ENCODE data around the gene GJA5. TPM values are rescaled to one million over a fixed set of nuclear protein-coding genes. Genes with fewer than 3 reads are reported as not detected.

The GJA5 gene
- total and polyA plus RNA-seq, 7 donors: 1.2 to 10.8 (median 3.1) TPM; not detected in 1

DNA sequence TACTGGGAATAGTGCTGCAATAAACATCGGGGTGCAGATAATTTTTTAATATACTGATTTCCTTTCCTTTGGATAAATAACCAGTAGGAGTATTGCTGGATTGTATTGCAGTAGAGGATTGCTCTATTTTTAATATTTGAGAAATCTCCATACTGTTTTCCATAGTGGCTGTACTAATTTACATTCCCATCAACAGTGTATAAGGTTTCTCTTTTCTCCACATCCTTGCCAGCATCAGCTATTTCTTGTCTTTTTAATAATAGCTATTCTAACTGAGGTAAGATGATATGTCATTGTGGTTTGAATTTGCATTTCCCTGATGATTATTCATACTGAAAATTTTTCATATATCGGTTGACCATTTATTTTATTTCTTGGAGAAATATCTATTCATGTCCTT is 31.1 kb downstream of the GJA5 start:
- WGBS, 2 donors: 86 to 97% methylated on average over 2 of the region's 2 CpGs

DNA sequence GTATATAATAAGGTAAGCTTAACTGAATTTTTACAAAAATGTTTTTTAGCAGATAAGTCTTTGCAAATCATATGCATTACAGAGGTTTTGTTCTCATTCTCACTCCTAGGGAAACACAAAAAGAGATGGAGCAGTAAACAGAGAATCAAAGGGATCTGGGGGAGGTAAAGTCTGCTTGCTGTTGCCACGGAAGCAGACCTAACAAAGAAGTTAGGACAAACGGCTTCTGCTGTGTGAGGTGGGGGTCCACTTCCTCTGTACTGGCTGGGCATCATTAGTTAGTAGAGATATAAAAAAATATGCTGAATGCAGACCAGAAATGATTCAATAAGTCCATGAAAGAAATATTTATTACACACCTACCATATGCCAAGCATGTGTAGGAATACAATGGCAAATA is 34.2 kb downstream of the GJA5 start:
- DNase-seq: no peak
- intact Hi-C loops (cut with DNase I): no loop called here
- Histone ChIP-seq H3K27me3 (no peaks in the 10 kb centered on the region), H3K27ac (no peak overlapping the region), H3K9me3 (no peaks in the 10 kb centered on the region), H3K36me3 (no peaks in the 10 kb centered on the region), H3K4me1 (no peaks in the 10 kb centered on the region), H3K4me3 (no peak overlapping the region)
- WGBS, 2 donors: 51 to 55% methylated on average over 2 of the region's 2 CpGs
- TF ChIP-seq POLR2A (IDR thresholded peaks at IDR 0.05) (no peak), POLR2AphosphoS5 (IDR thresholded peaks at IDR 0.05) (no peak), EP300 (IDR thresholded peaks at IDR 0.05) (no peak)
- TF ChIP-seq, protein P1, sequence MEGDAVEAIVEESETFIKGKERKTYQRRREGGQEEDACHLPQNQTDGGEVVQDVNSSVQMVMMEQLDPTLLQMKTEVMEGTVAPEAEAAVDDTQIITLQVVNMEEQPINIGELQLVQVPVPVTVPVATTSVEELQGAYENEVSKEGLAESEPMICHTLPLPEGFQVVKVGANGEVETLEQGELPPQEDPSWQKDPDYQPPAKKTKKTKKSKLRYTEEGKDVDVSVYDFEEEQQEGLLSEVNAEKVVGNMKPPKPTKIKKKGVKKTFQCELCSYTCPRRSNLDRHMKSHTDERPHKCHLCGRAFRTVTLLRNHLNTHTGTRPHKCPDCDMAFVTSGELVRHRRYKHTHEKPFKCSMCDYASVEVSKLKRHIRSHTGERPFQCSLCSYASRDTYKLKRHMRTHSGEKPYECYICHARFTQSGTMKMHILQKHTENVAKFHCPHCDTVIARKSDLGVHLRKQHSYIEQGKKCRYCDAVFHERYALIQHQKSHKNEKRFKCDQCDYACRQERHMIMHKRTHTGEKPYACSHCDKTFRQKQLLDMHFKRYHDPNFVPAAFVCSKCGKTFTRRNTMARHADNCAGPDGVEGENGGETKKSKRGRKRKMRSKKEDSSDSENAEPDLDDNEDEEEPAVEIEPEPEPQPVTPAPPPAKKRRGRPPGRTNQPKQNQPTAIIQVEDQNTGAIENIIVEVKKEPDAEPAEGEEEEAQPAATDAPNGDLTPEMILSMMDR (IDR thresholded peaks at IDR 0.05): no peak

More for the DNA sequence above, 31.1 kb downstream of the GJA5 start:
- no peak for TF ChIP-seq POLR2AphosphoS5 (IDR thresholded peaks at IDR 0.05)
- TF ChIP-seq EP300 (IDR thresholded peaks at IDR 0.05): no peak
- no peak for TF ChIP-seq POLR2A (IDR thresholded peaks at IDR 0.05)
- TF ChIP-seq, protein P1 (IDR thresholded peaks at IDR 0.05): no peak
- intact Hi-C loops (cut with DNase I): no loop called here
- no peaks in the 10 kb centered on the region for H3K36me3 ChIP-seq
- H3K27ac ChIP-seq: no peak overlapping the region
- no peak overlapping the region for H3K4me3 ChIP-seq
- H3K9me3 ChIP-seq: no peaks in the 10 kb centered on the region
- DNase-seq: no peak
- no peaks in the 10 kb centered on the region for H3K4me1 ChIP-seq
- H3K27me3 ChIP-seq: no peaks in the 10 kb centered on the region

DNA sequence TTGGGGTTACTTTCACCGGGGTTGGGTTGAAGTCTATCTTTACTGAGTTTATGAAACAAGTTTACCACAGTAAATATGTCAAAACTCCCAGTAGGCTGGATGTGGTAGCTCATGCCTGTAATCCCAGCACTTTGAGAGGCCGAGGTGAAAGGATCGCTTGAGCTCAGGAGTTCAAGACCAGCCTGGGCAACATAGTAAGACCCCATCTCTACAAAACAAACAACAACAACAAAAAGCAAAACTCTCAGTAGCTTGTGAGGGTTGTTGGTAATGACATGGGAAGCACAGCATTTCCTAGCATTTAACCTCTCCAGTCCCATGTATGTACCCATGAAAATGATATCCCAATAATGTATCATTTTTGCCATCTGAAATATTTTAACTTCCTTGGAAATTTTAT is 34.7 kb downstream of the GJA5 start:
- H3K27ac ChIP-seq: no peak overlapping the region
- no peaks in the 10 kb centered on the region for H3K27me3 ChIP-seq
- TF ChIP-seq POLR2A (IDR thresholded peaks at IDR 0.05) (no peak), POLR2AphosphoS5 (IDR thresholded peaks at IDR 0.05) (no peak), EP300 (IDR thresholded peaks at IDR 0.05) (no peak)
- TF ChIP-seq, protein P1 (IDR thresholded peaks at IDR 0.05): no peak
- no peak for DNase-seq
- intact Hi-C loops (cut with DNase I): no loop called here
- no peaks in the 10 kb centered on the region for H3K36me3 ChIP-seq
- no peaks in the 10 kb centered on the region for H3K4me1 ChIP-seq
- H3K9me3 ChIP-seq: no peaks in the 10 kb centered on the region
- H3K4me3 ChIP-seq: no peak overlapping the region
- WGBS, 2 donors: 87 to 95% methylated on average over 3 of the region's 3 CpGs

- H3K4me1 ChIP-seq: no peaks in the 10 kb centered on the region
- no peaks in the 10 kb centered on the region for H3K27me3 ChIP-seq
- intact Hi-C loops (cut with DNase I): loop anchor here (5.0 kb wide), 1 partner anchor 168 kb away; no protein-coding TSS in a partner anchor
- H3K9me3 ChIP-seq: no peaks in the 10 kb centered on the region
- TF ChIP-seq POLR2A (IDR thresholded peaks at IDR 0.05): no peak
- no peak for TF ChIP-seq POLR2AphosphoS5 (IDR thresholded peaks at IDR 0.05)
- TF ChIP-seq, protein P1 (IDR thresholded peaks at IDR 0.05): peak in 2 of 4 experiments; percentile 25 to 28
- no peaks in the 10 kb centered on the region for H3K36me3 ChIP-seq
- H3K27ac ChIP-seq: no peak overlapping the region
- DNase-seq: no peak
- 27 to 42% methylated on average over 7 of the region's 7 CpGs for WGBS, 2 donors
- H3K4me3 ChIP-seq: no peak overlapping the region
These were observed 36.6 kb downstream of the GJA5 start for GRCh38 chr1:147723691-147724323.

DNA sequence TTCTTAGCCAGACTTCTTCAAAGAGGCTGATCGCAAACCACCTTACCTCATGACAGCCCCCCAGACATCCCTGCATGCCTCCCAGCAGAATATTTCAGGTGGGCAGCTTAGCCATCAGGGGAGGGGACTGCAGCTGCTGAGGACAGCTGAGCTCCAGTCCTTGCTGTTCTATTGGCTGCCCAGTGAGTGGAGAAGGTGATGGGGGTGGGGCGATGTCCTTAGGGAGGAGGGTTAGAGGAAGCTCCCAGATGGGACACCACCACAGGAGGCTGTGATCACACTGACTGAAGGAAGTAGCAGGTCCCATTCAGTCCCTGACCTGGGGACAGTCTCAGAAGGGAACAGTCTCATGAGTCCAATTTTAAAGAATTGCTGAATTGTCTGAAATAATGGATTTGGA is 38.3 kb downstream of the GJA5 start:
- Histone ChIP-seq H3K27ac (no peak overlapping the region), H3K27me3 (no peaks in the 10 kb centered on the region), H3K36me3 (no peaks in the 10 kb centered on the region), H3K4me3 (no peak overlapping the region), H3K9me3 (no peaks in the 10 kb centered on the region), H3K4me1 (no peaks in the 10 kb centered on the region)
- TF ChIP-seq POLR2AphosphoS5 (IDR thresholded peaks at IDR 0.05) (no peak), POLR2A (IDR thresholded peaks at IDR 0.05) (no peak), EP300 (IDR thresholded peaks at IDR 0.05) (no peak)
- TF ChIP-seq, protein P1 (IDR thresholded peaks at IDR 0.05): no peak
- DNase-seq: no peak
- WGBS, 2 donors: 92% methylated on average over 2 of the region's 2 CpGs
- intact Hi-C loops (cut with DNase I): loop anchor here (5.0 kb wide), 1 partner anchor 170 kb away; no protein-coding TSS in a partner anchor
